ENCODE data around the gene PRICKLE1.

PRICKLE1 gene

GRCh38 chr12:42589465-42590329 lies at the start of gene PRICKLE1:
Gene PRICKLE1 (minus strand): TSS chr12:42589746. CDS start chr12:42472516, 117,230 bp downstream.
- DNase-seq, result peak; percentile 47 to 62

- DNase-seq, result no peak
Measured at GRCh38 chr12:42638697-42639096, 49.2 kb upstream of the PRICKLE1 start.

GRCh38 chr12:42638011-42638410 lies 48.5 kb upstream of the PRICKLE1 start:
- no peak for DNase-seq

- DNase-seq, result no peak
Measured at GRCh38 chr12:42636993-42637392, 47.4 kb upstream of the PRICKLE1 start.

- no peak for DNase-seq
Measured at GRCh38 chr12:42633594-42633993, 44.0 kb upstream of the PRICKLE1 start.

- DNase-seq, result peak; percentile 5 to 22
Measured at GRCh38 chr12:42631513-42631912, 42.0 kb upstream of the PRICKLE1 start.

GRCh38 chr12:42630314-42630713 lies 40.8 kb upstream of the PRICKLE1 start:
- DNase-seq, result no peak

- DNase-seq, result no peak
Measured at GRCh38 chr12:42627151-42627550, 37.6 kb upstream of the PRICKLE1 start.

- no peak for DNase-seq
Measured at GRCh38 chr12:42625611-42626010, 36.1 kb upstream of the PRICKLE1 start.

- DNase-seq, result no peak
Measured at GRCh38 chr12:42617622-42618021, 28.1 kb upstream of the PRICKLE1 start.

GRCh38 chr12:42615006-42615405 lies 25.5 kb upstream of the PRICKLE1 start:
- DNase-seq, result no peak

GRCh38 chr12:42612231-42612613 lies 22.7 kb upstream of the PRICKLE1 start:
- no peak for DNase-seq

- DNase-seq, result no peak
Measured at GRCh38 chr12:42611571-42612230, 22.2 kb upstream of the PRICKLE1 start.

- no peak for DNase-seq
Measured at GRCh38 chr12:42609605-42610004, 20.1 kb upstream of the PRICKLE1 start.

- DNase-seq, result no peak
Measured at GRCh38 chr12:42608196-42608825, 18.8 kb upstream of the PRICKLE1 start.

GRCh38 chr12:42607584-42608058 lies 18.1 kb upstream of the PRICKLE1 start:
- no peak for DNase-seq

- DNase-seq, result no peak
Measured at GRCh38 chr12:42606471-42606870, 16.9 kb upstream of the PRICKLE1 start.

GRCh38 chr12:42605685-42606084 lies 16.1 kb upstream of the PRICKLE1 start:
- DNase-seq, result no peak

GRCh38 chr12:42603246-42603990 lies 13.9 kb upstream of the PRICKLE1 start:
- DNase-seq, result no peak

GRCh38 chr12:42593874-42594273 lies 4.3 kb upstream of the PRICKLE1 start:
- DNase-seq, result no peak

- DNase-seq, result no peak
Measured at GRCh38 chr12:42590330-42590934, 886 bp upstream of the PRICKLE1 start.

Data from inflammatory macrophage treated with lipopolysaccharide for 1 hour (primary cell).